ENCODE results near the gene AUNIP. TPM values are rescaled to one million over a fixed set of nuclear protein-coding genes. Genes with fewer than 3 reads are reported as not detected.

AUNIP gene
- total and polyA plus RNA-seq, 2 of the 8 experiments (the other 6 are each of a cell fraction or from before 2014, with no cell fraction given): 18.6 to 23.2 TPM

DNA sequence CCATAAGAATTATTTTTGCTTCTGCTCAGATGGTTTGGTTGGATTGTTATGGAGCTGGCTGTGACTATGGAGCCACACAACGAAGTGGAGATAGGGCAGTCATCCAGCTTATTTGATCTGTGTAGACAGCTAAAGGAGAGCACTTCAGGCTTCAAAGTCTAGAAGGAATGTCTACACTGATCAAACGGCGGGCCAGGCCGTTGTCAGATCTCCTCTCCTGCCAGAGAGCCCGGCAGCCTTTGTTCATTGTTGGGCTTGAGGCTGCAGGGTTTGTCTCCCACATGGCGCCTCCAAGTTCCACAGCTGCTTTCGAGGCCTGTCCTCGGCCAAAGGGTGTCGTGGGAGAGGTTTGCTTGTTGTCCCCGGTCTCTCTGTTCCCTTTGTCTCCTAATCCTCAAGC is 49.8 kb upstream of the AUNIP start:
- Histone ChIP-seq H3K23me2 (ENCODE audit: low read depth, low read length) (peaks cover 8% of the 10 kb centered on the region; the same call in 1 of the 2 replicates), H3K23ac (ENCODE audit: insufficient read length) (no peak overlapping the region), H3K79me2 (ENCODE audit: control insufficient read depth in 1 of 2, insufficient read depth in 2 of 2, low read length in 2 of 2) (peaks cover 12 to 13% of the 10 kb centered on the region in 2 experiments), H3K79me1 (ENCODE audit: low read depth, low read length) (no peaks in the 10 kb centered on the region), H2BK120ac (replicated peaks; ENCODE audit: low read depth, low read length) (no peak overlapping the region), H3K4ac (replicated peaks; ENCODE audit: insufficient read length, low read depth, low read length) (no peak overlapping the region), H2BK20ac (ENCODE audit: low read length) (no peak overlapping the region), H3K4me2 (ENCODE audit: insufficient read depth in 1 of 2, low read depth in 2 of 2, low read length in 2 of 2) (no peak overlapping the region), H2BK12ac (ENCODE audit: low read depth, low read length) (no peak overlapping the region), H2AFZ (ENCODE audit: low read length) (0 out of 2 replicates have a peak overlapping the region, but pooled peaks have one; percentile 6), H3K27me3 (replicated peaks in 1 of 4; ENCODE audit: control insufficient read depth in 3 of 4, extremely low read depth in 1 of 4, insufficient read depth in 3 of 4, low read length in 3 of 4) (no peaks in the 10 kb centered on the region), H3K56ac (replicated peaks; ENCODE audit: insufficient read length, low read depth, low read length) (no peak overlapping the region), H3K14ac (ENCODE audit: insufficient read length) (no peak overlapping the region), H4K5ac (ENCODE audit: insufficient read length, low read depth, low read length) (no peak overlapping the region), H3K9ac (replicated peaks in 1 of 4; ENCODE audit: extremely low read depth in 1 of 4, low read depth in 3 of 4, low read length in 3 of 4) (no peak overlapping the region), H4K20me1 (replicated peaks in 1 of 2; ENCODE audit: control insufficient read depth in 1 of 2, insufficient read depth in 2 of 2, low read length in 2 of 2) (peaks cover 0 to 2% of the 10 kb centered on the region in 2 experiments), H4K91ac (replicated peaks; ENCODE audit: insufficient read length, low read length) (no peak overlapping the region), H2AK5ac (ENCODE audit: low read depth, low read length) (no peak overlapping the region), H3K18ac (ENCODE audit: extremely low read depth, low read length) (no peak overlapping the region), H3K36me3 (ENCODE audit: control insufficient read depth in 2 of 4, insufficient read depth in 4 of 4, low read length in 3 of 4) (no peaks in the 10 kb centered on the region; a peak in 2 of 8 replicates), H3K4me3 (ENCODE audit: extremely low read depth in 1 of 4, insufficient read depth in 2 of 4, low read depth in 3 of 4, low read length in 4 of 4) (no peak overlapping the region), H3K4me1 (replicated peaks in 1 of 4; ENCODE audit: control insufficient read depth in 3 of 4, insufficient read depth in 4 of 4, low read length in 3 of 4) (peaks cover 5 to 9% (median 6%) of the 10 kb centered on the region in 4 experiments; a peak in 6 of 7 replicates), H2BK15ac (ENCODE audit: low read length) (no peak overlapping the region), H3K9me3 (ENCODE audit: insufficient read depth in 2 of 2, low read depth in 1 of 2, low read length in 1 of 2) (no peaks in the 10 kb centered on the region), H2BK5ac (ENCODE audit: low read depth, low read length) (no peak overlapping the region), H3K27ac (ENCODE audit: low read depth, low read length) (no peak overlapping the region), H4K8ac (ENCODE audit: extremely low read depth, insufficient read depth, low read length) (no peak overlapping the region)
- POLR2A ChIA-PET (ENCODE audit: partially characterized antibody): interaction anchor here (1.0 to 6.4 kb wide), 5 partner anchors 8 to 89 kb away, joined by 3 to 51 read pairs (median 6); partner anchors contain the start of gene PAFAH2
- FAIRE-seq (no peak), DNase-seq (ENCODE audit: low read depth in 1 of 2, low spot score in 2 of 2) (no peak)
- WGBS, 2 experiments (ENCODE audit: extremely low coverage in 1 of 2, insufficient coverage in 1 of 2, insufficient read length in 1 of 2, insufficient replicate concordance in 2 of 2, low coverage in 1 of 2, low lambda C conversion rate in 2 of 2, missing lambda C conversion rate in 1 of 2): 86% methylated on average over 10 of the region's 10 CpGs; no CpG with 5 or more reads in 1 of the 2 experiments
- TF ChIP-seq, protein P1, sequence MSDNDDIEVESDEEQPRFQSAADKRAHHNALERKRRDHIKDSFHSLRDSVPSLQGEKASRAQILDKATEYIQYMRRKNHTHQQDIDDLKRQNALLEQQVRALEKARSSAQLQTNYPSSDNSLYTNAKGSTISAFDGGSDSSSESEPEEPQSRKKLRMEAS (IDR thresholded peaks at IDR 0.05): no peak
- TF ChIP-seq JUND (IDR thresholded peaks at IDR 0.05; ENCODE audit: low read length) (no peak), RAD21 (IDR thresholded peaks at IDR 0.05 in 1 of 2, conservative IDR thresholded peaks at IDR 0.05 in 1 of 2; ENCODE audit: low read depth in 2 of 2, low read length in 2 of 2) (no peak), KDM5A (IDR thresholded peaks at IDR 0.05; ENCODE audit: low read length) (no peak), SRF (IDR thresholded peaks at IDR 0.05; ENCODE audit: low read depth, low read length) (no peak)
- CTCF ChIA-PET (ENCODE audit: partially characterized antibody): interaction anchor here (0.8 to 16.4 kb wide), 5 partner anchors 9 to 87 kb away, joined by 3 to 330 read pairs (median 4); partner anchors contain the start of gene PAFAH2

Data from H1 (cell line).